ENCODE measurements around the gene KRTAP21-1.
"Not testable (repeated sequence)": the region's sequence is repeated elsewhere in the genome, so short reads cannot be mapped to it uniquely, and the experiment has no call there.

Gene KRTAP21-1

DNA sequence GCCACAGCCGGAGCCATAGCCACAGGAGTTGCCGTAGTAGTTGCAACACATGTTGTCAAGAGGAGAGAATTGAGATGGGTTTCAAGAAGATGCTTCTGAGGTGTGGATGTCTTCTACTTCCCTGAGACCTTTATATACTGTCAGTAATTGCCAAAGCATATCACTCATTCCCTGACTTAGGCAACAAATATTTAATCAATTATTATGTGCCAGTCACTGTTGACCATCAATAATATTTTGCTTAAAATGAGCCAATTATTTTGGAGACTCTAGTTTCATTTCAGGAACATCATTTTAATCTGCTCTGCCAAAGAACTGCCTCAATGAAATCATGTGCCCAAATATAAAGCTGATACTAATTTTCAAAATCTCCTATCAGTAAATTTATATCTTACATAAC is at the start of gene KRTAP21-1:
KRTAP21-1 (minus strand) TSS at position 101 of the 400 bp plus-strand sequence; CDS start at position 51, 50 bp downstream.
- DNase-seq = not testable (repeated sequence)

DNA sequence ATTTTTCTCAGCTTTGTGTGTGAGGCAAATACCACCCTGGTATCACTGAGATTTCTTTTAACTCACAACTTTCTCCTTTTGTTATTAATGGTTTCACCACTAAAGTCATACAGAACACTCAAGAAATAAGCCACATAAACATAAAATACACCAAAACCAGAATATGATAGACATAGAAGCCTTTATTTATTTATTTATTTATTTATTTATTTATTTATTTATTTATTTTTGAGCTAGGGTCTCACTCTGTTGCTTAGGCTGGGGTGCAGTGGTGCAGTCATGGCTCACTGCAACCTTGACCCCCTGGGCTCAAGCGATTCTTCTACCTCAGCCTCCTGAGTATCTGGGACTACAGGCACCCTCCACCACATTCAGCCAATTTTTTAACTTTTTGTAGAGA is 45.4 kb upstream of the KRTAP21-1 start:
- no peak for DNase-seq

DNA sequence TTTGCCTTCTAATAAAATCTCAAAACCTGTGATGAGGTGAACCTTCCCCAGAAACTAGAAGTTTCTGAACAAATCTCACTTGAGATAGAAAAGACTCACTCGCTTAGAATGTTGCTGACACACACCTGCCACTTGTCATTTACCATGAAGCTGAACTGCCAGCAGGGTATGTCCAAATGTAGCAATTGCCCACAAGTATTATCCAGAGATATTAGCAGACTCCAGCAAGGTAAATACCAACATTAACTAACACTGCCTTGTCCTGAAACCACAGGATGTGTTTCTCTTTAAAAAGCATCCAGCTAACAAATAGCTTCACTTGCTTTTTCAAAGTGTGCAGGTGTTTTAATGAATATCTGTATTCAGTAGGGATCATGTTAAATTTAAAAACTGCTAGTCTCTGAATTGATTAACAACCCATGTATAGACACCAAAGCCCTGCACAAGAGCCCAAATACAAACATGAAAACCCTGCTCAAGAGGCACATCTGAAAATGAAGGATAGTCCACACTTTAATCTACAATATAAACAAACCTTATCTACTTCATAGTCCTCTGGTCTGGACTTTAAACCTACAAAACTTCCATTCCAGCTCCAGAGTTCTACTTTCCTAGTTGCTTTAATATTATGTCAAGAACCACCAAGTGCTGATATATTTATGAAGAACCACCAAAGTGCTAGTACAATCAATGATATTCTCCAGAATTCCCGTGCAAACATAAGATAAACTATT is 38.5 kb upstream of the KRTAP21-1 start:
- no peak for DNase-seq

DNA sequence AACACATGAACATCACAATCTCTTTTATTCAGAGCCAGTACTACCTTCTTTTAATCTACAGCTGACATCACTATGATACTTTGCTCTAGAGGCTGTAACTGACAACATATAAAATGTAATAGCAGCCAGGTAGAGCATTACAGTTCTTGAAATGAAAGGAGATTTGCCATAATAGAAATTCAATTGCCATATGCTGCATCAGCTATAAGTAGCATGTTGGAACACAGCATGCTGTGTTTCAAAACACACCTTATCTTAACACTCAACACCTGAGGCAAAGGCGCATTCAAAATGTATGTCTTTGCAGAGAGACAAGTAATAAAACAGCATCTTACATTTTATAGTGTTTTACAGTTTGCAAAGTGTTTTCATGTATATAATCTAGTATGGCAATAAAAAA is 24.0 kb upstream of the KRTAP21-1 start:
- DNase-seq = no peak

DNA sequence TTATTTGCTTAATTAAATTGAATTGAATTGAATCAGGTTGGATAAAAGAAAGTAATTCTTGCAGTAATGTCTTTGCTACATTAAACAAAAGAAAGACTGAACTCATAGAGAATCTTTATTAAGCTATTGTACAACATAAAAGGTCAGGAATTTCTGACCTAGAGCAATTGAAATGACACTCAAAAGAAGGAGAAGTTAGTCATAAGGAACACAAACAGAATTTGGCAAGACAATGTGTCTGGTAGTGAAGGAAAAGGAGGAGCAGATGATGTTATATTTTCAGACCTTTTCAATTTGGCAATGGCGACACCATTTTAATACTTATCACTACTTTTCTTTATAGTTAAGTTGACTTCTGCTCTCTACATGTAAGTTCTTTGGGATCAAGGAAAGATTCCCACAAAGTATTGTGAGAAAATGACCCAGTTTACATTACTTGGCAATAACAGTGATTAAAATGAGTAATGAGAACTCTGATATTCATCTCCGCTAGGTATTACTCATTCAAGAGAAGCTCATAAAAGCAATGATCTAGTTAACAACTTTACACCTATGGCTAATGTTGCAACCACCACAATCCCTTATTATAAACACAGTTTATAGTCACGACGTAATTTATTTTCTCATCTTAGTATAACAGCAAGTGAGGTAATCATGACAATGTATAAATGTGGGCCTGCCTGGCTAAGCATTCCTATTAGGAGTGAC is 14.7 kb upstream of the KRTAP21-1 start:
- DNase-seq = no peak

DNA sequence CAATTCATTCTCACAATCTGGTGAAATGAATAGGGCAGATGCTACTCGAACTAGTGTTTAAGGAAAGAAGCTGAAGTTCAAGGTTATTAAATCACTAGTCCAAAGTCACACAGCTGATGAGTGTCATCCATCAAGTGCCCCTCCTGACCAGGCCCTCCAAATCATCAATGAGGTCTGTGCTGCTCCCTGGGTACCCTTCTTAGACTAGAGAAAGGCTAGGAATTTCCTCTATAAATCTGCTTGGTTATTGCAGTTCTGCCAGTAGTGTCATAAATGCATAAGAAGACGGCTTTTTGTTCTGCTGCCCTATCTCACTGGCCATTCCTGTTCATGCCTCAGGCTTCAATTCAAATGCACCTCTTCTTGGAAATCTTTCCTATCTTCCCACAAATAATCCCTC is 5.5 kb upstream of the KRTAP21-1 start:
- no peak for DNase-seq

DNA sequence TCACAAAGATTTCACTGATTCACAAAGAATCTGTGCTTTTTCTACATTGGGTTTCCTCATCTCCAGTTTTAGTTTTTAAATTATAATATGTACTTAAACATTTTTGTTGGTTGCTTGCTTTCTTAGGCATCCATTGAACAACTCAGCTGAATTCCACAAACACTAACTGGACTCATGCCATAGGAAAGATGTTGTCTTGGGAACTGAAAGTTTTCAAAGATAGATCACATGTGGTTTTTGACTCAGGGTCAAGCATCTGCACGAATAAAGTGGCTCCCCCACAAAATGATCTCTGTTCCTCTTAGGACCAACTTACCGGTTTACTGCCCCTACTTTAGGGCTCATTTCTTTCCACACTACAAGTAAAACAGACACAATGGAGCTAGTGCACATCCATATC is 3.1 kb upstream of the KRTAP21-1 start:
- DNase-seq = no peak

DNA sequence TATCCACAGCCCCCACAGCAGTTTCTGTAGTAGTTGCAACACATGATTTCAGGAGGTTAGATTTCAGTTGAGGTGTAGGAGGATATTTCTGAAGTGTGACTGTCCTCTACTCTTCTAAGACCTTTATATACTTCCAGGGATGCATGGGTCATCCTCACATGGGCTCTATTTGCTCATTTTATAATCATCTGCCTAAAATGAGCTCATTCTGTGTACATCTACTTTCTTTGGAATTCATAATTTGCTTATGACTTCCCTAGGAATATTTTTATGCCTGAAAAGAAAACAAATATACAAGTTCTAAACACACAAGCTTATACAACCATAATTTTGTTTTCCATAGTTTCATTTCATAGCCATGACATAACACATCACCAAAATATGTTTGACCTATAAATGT is 8.1 kb downstream of the KRTAP21-1 start, which contains the start of gene KRTAP21-2:
KRTAP21-2 (minus strand) TSS at position 101 of the 400 bp plus-strand sequence; CDS start at position 44, 57 bp downstream.
- DNase-seq = no peak

DNA sequence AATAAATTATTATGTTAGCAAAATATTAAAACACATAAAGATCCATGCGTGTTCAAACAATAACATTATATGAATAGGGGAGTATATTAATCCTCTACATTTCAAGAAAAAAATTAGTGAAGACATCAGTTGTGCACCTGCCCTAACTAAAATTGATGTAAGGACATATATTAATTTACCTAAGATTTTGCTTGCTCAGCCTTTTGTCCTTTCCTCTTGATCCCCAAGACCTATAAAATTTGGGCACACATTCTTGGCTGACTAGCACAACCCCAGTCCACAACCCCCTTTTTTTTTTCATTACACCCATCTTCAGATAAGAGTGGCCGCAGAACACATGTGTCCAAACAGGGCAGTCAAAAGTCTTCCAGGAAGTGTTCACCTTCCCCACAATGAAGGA is 14.8 kb downstream of the KRTAP21-1 start:
- no peak for DNase-seq

DNA sequence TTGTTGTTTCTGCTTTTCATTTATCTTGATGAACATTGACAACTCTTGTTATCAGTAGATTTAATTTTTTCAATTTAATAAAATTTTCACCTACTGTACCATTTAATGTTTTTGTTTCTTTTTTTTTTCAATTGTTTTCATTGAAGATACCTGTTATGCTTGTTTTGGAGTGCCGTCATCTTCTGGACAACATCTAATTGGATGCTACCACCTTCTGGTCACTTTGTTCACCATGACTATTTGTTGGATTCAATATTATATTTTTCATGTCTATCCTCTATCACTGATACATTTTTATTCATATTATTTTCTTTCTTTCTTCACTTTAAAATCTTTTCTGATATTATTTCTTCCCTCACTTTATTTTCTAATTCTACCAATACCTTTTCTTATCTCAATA is 22.2 kb downstream of the KRTAP21-1 start:
- no peak for DNase-seq

DNA sequence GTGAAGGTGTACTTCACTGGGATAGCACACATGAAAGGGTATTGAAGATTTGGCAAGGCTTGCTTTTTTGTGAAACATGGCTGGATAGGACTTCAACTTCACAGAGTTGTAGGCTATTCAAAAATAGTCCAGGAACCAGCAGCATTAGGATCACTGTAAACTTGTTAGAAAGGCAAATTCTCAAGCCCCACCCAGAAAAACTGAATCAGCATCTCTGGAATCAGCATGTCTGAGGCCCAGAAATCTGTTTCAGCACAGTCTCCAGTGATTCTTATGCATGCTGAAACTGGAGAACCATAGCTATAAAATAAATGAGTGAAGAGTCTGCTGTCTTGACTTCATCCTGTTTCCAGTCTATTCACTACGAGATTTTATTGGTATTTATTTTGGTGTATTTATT is 28.5 kb downstream of the KRTAP21-1 start:
- no peak for DNase-seq

DNA sequence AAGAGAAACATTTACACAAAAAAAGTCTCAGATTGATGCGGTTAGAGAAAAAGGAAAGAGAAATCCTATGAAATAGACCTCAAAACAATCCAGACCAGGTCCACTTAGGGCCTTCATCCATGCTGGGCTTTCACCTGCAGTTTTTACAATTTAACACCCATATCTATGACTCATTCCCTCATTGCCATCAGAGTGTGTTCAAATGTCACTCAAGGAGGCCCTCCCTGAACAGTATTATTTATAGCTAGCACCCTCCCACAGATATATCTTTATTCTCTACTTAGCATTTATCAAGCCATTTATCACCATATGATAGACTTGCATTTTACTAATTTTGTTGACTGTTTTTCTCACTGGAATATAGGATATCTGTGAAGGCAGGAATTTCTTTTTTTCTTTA is 35.8 kb downstream of the KRTAP21-1 start:
- no peak for DNase-seq

DNA sequence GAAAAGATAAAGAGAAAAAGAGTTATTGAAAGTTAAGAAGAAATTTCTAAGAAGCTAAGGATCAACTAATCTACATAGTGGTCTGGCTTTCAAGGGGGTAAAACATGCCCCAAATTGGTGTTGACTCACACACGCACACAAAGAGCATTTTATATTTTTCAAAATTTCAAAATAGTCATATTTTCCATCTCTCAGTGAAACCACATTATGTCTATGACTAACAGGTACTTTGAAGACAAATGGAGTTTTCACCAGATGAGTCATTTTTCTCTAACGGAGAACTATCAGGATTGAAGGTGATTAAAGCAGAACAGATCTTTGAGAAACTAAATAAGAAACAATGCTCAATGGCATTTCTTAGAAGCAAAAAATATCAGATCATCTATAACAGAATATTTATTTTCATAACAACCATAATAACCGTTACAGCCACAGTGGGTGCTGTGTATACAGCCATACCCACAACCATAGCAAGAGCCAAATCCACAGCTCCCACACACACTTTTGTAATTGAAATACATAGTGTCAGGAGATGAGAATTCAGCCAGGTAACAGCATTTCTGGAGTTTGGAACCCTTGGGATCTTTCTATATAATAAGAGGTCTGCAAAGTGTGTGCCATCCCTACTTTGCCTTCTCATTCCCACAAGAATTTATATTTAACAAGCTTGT is 36.9 kb downstream of the KRTAP21-1 start, which contains the start of gene KRTAP21-3:
KRTAP21-3 (minus strand) TSS at position 539 of the 671 bp plus-strand sequence; CDS start at position 521, 18 bp downstream.
- no peak for DNase-seq

DNA sequence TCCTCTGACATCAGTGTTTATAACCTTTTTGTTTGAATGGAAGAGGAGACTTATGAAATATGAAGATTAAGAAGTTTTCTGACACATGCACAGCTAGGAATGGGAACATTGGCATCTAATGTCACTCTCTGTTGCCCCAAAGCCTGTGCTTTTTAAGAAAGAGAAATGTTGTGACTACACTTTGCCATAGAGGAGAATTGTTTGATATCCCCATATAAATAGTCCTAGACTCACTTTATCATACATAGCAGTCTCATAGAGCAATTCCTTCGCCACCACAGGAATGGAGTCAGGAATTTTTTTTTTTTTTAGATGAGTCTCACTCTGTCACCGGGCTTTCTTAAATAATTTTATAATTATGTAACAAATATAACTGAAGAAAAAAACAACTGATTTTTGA is 38.1 kb downstream of the KRTAP21-1 start:
- no peak for DNase-seq

DNA sequence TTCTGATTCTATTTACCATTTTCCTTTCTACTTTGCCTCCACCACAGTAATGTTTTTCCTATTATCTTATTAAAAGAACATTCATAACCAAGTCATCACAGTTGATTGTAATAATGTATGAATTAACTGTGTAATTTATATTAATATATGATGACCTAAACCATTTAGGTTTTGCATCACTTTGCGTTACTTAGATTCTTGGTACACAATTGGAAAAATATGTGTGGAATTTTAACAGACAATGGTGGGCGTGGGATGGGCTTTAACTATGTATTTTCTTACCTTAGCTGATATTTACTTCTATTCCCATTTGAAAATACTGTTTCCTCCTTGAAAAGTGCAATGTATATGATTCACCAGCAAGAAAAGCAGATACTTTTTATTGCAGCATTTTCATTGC is 40.3 kb downstream of the KRTAP21-1 start:
- DNase-seq = no peak

DNA sequence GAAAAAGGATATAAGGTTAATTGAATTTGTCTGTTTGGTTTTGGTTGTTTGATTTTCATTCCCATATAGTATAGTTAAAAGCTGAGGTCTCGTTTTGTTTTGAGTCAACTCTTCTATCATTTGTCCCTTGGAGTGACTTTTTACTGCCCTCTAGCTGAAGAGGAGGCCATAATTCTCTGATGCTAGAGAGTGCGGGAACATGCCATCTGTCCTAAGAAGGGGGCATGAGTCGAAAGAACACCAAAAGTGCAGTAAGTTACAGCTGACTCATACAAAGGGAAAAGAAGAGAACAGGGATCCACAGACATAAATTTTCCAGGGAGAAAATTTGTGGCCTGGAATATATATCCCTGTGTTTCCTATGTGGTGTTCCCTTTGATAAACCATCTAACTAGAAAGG is 40.8 kb downstream of the KRTAP21-1 start:
- DNase-seq = no peak

DNA sequence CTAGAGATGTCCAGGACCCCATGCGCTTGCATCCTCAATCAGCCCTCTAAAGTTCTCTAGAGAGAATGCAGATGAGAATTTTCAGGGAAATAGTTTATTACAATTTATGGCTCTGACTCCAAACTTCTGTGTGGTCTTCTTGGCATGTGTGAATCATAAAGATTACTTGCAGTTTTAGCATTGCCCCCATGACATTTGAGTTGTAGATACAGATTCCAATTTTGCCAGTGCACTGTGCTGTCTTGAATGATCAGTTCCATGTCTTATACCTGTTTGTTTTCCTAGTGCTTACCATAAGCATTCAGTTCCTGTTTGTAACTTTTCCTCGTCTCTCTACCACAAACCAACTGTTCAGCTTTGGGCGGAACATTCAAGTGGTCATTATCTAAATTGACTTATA is 41.5 kb downstream of the KRTAP21-1 start:
- no peak for DNase-seq

DNA sequence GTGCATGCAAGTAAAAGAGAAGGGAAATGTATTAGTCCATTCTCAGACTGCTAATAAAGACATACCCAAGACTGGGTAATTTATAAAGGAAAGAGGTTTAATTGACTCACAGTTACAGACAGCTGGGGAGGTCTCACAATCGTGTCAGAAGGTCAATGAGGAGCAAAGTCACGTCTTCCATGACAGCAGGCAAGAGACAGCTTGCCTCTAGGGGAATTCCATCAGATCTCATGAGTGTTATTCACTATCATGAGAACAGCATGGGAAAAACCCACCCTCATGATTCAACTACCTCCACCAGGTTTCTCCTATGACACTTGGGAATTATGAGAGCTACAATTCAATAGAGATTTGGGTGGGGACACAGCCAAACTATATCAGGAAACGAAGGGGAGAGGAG is 44.7 kb downstream of the KRTAP21-1 start:
- no peak for DNase-seq

DNA sequence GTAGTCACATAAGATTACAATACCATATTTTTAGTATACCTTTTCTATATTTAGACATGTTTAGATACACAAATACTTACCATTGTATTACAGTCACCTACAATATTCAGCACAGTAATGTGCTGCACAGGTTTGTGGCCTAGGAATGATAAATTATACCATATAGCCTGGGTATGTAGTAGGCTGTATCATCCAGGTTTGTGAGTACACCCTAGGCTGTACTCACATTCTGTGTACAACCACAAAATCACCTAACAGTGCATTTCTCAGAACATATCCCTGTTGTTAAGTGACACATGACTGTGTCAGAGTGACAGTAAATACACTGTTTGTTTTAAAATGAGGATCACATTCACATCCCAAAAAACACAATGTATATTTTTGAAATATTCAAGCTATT is 47.8 kb downstream of the KRTAP21-1 start:
- DNase-seq = no peak

Measured in stimulated activated CD4-positive, alpha-beta T cell treated with anti-CD3 and anti-CD28 coated beads, Interleukin-12 subunit alpha, Interleukin-12 subunit beta, amount 100 ng/mL, for 4 hours (primary cell).